ENCODE data around the gene PRKAA2.

The PRKAA2 gene

DNA sequence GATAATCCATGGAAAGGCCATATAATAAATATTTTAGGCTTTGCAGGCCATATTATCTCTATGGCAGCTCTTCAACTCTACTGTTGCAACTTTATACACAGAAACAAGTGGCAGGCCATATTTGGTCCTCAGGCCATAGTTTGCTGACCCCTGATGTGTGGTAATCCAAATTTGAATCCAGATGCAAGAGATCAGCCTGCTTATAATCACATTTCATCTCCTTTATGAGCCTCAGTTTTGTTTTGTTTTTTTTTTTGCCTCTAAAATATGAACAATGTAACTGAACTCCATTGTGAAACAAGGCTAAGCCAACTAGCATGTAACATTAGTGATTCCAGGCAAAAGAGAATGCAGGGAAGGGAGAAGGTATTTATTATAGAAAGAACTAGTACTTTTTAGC is 81.6 kb downstream of the PRKAA2 start:
- H3K4me3 ChIP-seq (ENCODE audit: low read length): no peak overlapping the region
- H3K27ac ChIP-seq (ENCODE audit: low read length): no peak overlapping the region
- no peaks in the 10 kb centered on the region for H3K4me1 ChIP-seq (ENCODE audit: control insufficient read depth, low read depth, low read length)
- no peaks in the 10 kb centered on the region for H3K27me3 ChIP-seq (ENCODE audit: control insufficient read depth, insufficient read depth, low read length)
- H3K9ac ChIP-seq (ENCODE audit: low read length): no peak overlapping the region
- H3K9me3 ChIP-seq (ENCODE audit: control insufficient read depth, low read depth, low read length): no peaks in the 10 kb centered on the region
- H3K36me3 ChIP-seq (ENCODE audit: control insufficient read depth, low read depth, low read length): no peaks in the 10 kb centered on the region

GRCh38 chr1:56728964-56729363 is 83.8 kb downstream of the PRKAA2 start:
- no peak overlapping the region for H3K27ac ChIP-seq (ENCODE audit: low read length)
- H3K4me1 ChIP-seq (ENCODE audit: control insufficient read depth, low read depth, low read length): no peaks in the 10 kb centered on the region
- no peak overlapping the region for H3K9ac ChIP-seq (ENCODE audit: low read length)
- no peak overlapping the region for H3K4me3 ChIP-seq (ENCODE audit: low read length)
- H3K27me3 ChIP-seq (ENCODE audit: control insufficient read depth, insufficient read depth, low read length): no peaks in the 10 kb centered on the region
- H3K36me3 ChIP-seq (ENCODE audit: control insufficient read depth, low read depth, low read length): no peaks in the 10 kb centered on the region
- H3K9me3 ChIP-seq (ENCODE audit: control insufficient read depth, low read depth, low read length): no peaks in the 10 kb centered on the region

DNA sequence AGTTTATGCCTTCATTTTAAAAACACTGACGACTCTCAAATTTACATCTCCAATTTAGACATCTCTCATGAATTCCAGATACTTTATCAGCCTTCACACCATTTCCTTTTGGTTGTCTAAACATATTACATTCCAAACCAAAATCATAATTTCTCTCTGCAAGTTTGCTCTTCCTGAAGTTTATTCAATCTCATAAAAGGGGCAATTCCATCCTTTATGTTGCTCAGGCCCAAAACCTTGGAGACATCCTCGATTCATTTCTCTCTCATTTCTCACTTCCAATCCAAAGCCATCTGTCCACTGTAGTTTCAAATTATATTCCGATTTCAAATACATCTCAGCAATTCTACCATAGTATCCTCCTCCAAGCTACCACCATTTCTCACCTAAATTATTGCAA is 100.1 kb downstream of the PRKAA2 start:
- H3K27me3 ChIP-seq (ENCODE audit: control insufficient read depth, insufficient read depth, low read length): no peaks in the 10 kb centered on the region
- H3K36me3 ChIP-seq (ENCODE audit: control insufficient read depth, low read depth, low read length): no peaks in the 10 kb centered on the region
- no peaks in the 10 kb centered on the region for H3K4me1 ChIP-seq (ENCODE audit: control insufficient read depth, low read depth, low read length)
- no peak overlapping the region for H3K4me3 ChIP-seq (ENCODE audit: low read length)
- H3K9me3 ChIP-seq (ENCODE audit: control insufficient read depth, low read depth, low read length): no peaks in the 10 kb centered on the region
- no peak overlapping the region for H3K9ac ChIP-seq (ENCODE audit: low read length)
- H3K27ac ChIP-seq (ENCODE audit: low read length): no peak overlapping the region

DNA sequence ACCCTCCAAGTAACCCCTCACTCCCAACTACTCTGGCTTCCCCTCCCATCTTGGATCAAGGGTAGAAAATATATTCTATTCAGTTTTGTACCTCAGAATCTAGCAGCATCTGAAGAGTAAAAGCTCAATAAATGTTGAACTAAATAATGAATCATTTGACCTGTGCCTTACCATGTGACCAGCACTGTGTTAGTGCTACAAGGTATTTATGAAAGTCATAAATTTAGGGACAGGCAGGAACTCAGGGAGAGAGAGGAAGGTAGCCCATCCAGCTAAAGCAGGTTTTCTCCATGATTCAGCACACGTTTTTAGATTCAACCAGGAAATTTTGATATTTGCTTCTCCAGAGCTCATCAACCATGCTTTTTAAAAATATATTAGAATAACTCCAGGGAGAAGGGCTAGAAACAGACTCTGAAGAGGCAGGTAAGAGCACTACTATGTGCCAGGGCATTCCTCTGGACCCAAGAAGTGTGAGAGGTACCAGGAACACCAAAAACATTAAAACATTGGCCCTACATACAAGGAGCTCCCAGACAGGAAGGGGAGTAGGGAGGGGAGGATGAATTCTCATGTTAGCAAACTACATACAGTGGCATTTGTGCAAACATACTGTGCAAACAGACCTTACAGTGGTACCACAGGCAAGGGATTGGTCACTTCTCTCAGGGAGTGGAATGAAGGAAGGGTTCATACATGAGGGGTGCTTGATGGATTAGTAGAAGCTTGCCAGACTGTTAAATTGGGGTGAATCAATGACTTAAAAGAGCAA is 109.8 kb downstream of the PRKAA2 start:
- H3K27me3 ChIP-seq (ENCODE audit: control insufficient read depth, insufficient read depth, low read length): no peaks in the 10 kb centered on the region
- H3K27ac ChIP-seq (ENCODE audit: low read length): no peak overlapping the region
- no peaks in the 10 kb centered on the region for H3K36me3 ChIP-seq (ENCODE audit: control insufficient read depth, low read depth, low read length)
- H3K9ac ChIP-seq (ENCODE audit: low read length): no peak overlapping the region
- no peaks in the 10 kb centered on the region for H3K9me3 ChIP-seq (ENCODE audit: control insufficient read depth, low read depth, low read length)
- no peak overlapping the region for H3K4me3 ChIP-seq (ENCODE audit: low read length)
- no peaks in the 10 kb centered on the region for H3K4me1 ChIP-seq (ENCODE audit: control insufficient read depth, low read depth, low read length)

DNA sequence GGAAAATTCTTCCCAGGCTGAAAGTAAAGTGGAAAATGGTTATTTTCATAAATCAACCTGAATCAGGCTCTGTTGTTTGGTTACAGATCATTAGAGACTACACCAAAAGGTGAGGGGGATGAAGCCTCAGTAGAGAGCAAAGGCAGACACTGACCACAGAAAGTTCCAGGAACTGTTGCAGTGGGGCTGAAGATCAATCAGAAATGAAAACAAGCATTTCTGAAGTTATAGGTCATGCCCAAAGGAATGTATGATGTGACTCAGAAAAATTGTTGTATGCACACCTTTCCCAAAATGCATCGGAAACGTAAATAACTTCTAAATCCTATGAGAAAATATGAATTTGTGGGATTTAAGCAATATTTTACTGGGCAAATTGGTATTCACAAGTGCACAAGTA is 110.8 kb downstream of the PRKAA2 start:
- H3K27ac ChIP-seq (ENCODE audit: low read length): no peak overlapping the region
- H3K36me3 ChIP-seq (ENCODE audit: control insufficient read depth, low read depth, low read length): no peaks in the 10 kb centered on the region
- no peaks in the 10 kb centered on the region for H3K27me3 ChIP-seq (ENCODE audit: control insufficient read depth, insufficient read depth, low read length)
- H3K4me3 ChIP-seq (ENCODE audit: low read length): no peak overlapping the region
- no peak overlapping the region for H3K9ac ChIP-seq (ENCODE audit: low read length)
- H3K4me1 ChIP-seq (ENCODE audit: control insufficient read depth, low read depth, low read length): no peaks in the 10 kb centered on the region
- H3K9me3 ChIP-seq (ENCODE audit: control insufficient read depth, low read depth, low read length): no peaks in the 10 kb centered on the region

- no peaks in the 10 kb centered on the region for H3K9me3 ChIP-seq (ENCODE audit: control insufficient read depth, low read depth, low read length)
- H3K27ac ChIP-seq (ENCODE audit: low read length): no peak overlapping the region
- H3K4me1 ChIP-seq (ENCODE audit: control insufficient read depth, low read depth, low read length): no peaks in the 10 kb centered on the region
- no peak overlapping the region for H3K9ac ChIP-seq (ENCODE audit: low read length)
- no peaks in the 10 kb centered on the region for H3K36me3 ChIP-seq (ENCODE audit: control insufficient read depth, low read depth, low read length)
- H3K4me3 ChIP-seq (ENCODE audit: low read length): no peak overlapping the region
- H3K27me3 ChIP-seq (ENCODE audit: control insufficient read depth, insufficient read depth, low read length): no peaks in the 10 kb centered on the region
Measured at GRCh38 chr1:56758135-56758534, 113.0 kb downstream of the PRKAA2 start.

DNA sequence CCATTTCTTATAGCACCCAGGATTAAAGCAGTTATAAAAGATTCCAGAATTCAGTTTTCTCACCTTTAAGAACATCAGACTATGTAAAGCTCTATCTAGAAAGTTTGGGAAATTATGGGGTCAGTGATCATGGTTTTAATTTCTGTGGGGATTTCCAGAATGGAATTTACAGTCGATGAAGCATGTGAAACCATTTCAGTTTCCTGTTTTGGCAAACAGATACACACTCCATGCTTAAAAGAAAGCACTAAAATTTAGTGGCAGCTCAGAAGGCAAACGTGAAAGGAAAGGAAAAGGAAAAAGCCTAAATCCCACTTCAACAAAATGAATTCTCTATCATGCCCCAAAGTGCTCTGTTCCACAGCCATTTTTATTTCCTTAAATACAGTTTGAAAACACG is 113.7 kb downstream of the PRKAA2 start:
- H3K27me3 ChIP-seq (ENCODE audit: control insufficient read depth, insufficient read depth, low read length): no peaks in the 10 kb centered on the region
- H3K9ac ChIP-seq (ENCODE audit: low read length): no peak overlapping the region
- no peaks in the 10 kb centered on the region for H3K4me1 ChIP-seq (ENCODE audit: control insufficient read depth, low read depth, low read length)
- H3K36me3 ChIP-seq (ENCODE audit: control insufficient read depth, low read depth, low read length): no peaks in the 10 kb centered on the region
- H3K4me3 ChIP-seq (ENCODE audit: low read length): no peak overlapping the region
- no peaks in the 10 kb centered on the region for H3K9me3 ChIP-seq (ENCODE audit: control insufficient read depth, low read depth, low read length)
- H3K27ac ChIP-seq (ENCODE audit: low read length): no peak overlapping the region
